Type B pancreatic cell (in vitro differentiated cells): ENCODE results near the gene TUB. TPM values are rescaled to one million over a fixed set of nuclear protein-coding genes. Genes with fewer than 3 reads are reported as not detected.
A peak's percentile ranks its signal among the peaks of the same experiment; 100 is the strongest.

Experiments used
- DNase-seq: peaks from one replicate; pipeline ENCODE4 v3.0.0; 2021; ENCODE audit warnings: mixed read lengths; ENCODE audit not compliant: unreplicated experiment; ENCODE audit errors: extremely low spot score
- H3K27ac Mint-ChIP-seq: 2 replicates; pipeline ENCODE4 v1.8.0; 2021; ENCODE audit warnings: mild to moderate bottlenecking, mixed read lengths
- H3K27me3 Mint-ChIP-seq: 2 replicates; pipeline ENCODE4 v1.8.0; 2021; ENCODE audit warnings: mixed read lengths
- H3K36me3 Mint-ChIP-seq: 2 replicates; pipeline ENCODE4 v1.8.0; 2021; ENCODE audit warnings: mixed read lengths
- H3K4me1 Mint-ChIP-seq: one replicate; pipeline ENCODE4 v1.8.0; 2021; ENCODE audit warnings: mixed read lengths; ENCODE audit not compliant: unreplicated experiment
- H3K4me3 Mint-ChIP-seq: 2 replicates; pipeline ENCODE4 v1.8.0; 2021; ENCODE audit warnings: mild to moderate bottlenecking, mixed read lengths
- H3K9me3 Mint-ChIP-seq: 2 replicates; pipeline ENCODE4 v1.8.0; 2021; ENCODE audit warnings: mixed read lengths
- total RNA-seq: library from RNA; stranded (reverse); gene quantifications from 2 replicates; pipeline ENCODE4 v1.2.1, GENCODE V29; 2021; ENCODE audit warnings: low replicate concordance
- TF ChIP-seq, protein P1 (sequence below): fragments of 200-600 bp; sonication (generic); conservative IDR thresholded peaks from 2 replicates; pipeline ENCODE4 v1.5.0; 2021; ENCODE audit warnings: antibody characterized with exemption, mild to moderate bottlenecking

The TUB gene
- total RNA-seq, 1 donor from 2014 or later: 28.8 TPM

GRCh38 chr11:8062781-8063257 lies 18.2 kb upstream of the TUB start:
- H3K27ac Mint-ChIP-seq: no peak overlapping the region
- peaks cover 3% of the 10 kb centered on the region for H3K27me3 Mint-ChIP-seq
- no peaks in the 10 kb centered on the region for H3K36me3 Mint-ChIP-seq
- no peak overlapping the region for H3K4me3 Mint-ChIP-seq
- TF ChIP-seq, protein P1, sequence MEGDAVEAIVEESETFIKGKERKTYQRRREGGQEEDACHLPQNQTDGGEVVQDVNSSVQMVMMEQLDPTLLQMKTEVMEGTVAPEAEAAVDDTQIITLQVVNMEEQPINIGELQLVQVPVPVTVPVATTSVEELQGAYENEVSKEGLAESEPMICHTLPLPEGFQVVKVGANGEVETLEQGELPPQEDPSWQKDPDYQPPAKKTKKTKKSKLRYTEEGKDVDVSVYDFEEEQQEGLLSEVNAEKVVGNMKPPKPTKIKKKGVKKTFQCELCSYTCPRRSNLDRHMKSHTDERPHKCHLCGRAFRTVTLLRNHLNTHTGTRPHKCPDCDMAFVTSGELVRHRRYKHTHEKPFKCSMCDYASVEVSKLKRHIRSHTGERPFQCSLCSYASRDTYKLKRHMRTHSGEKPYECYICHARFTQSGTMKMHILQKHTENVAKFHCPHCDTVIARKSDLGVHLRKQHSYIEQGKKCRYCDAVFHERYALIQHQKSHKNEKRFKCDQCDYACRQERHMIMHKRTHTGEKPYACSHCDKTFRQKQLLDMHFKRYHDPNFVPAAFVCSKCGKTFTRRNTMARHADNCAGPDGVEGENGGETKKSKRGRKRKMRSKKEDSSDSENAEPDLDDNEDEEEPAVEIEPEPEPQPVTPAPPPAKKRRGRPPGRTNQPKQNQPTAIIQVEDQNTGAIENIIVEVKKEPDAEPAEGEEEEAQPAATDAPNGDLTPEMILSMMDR: no peak
- no peak for DNase-seq
- no peaks in the 10 kb centered on the region for H3K9me3 Mint-ChIP-seq
- H3K4me1 Mint-ChIP-seq: peaks cover 29% of the 10 kb centered on the region

DNA sequence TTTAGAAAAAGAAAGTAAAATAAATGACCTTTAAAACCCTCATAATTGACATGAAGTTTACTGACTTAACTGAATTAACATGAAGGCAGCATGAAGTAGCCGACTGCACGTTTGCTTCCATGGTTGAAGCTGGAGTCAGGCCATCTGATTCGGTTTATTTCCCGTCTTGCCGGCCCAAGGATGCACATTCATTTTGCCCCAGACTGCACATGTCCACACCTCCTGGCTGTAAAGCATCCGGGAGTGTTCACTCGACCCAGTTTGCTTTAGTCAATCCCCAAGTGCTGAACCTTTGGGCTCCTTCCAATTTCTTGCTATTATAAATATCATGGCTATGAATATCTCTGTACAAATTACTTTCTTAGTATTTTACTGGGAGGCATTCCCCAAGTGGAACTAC lies 17.7 kb upstream of the TUB start:
- DNase-seq: no peak
- TF ChIP-seq, protein P1: no peak
- H3K27ac Mint-ChIP-seq: no peak overlapping the region
- H3K36me3 Mint-ChIP-seq: no peaks in the 10 kb centered on the region
- peaks cover 30% of the 10 kb centered on the region for H3K4me1 Mint-ChIP-seq
- H3K4me3 Mint-ChIP-seq: no peak overlapping the region
- peaks cover 5% of the 10 kb centered on the region for H3K27me3 Mint-ChIP-seq
- no peaks in the 10 kb centered on the region for H3K9me3 Mint-ChIP-seq

- H3K4me1 Mint-ChIP-seq: peaks cover 31% of the 10 kb centered on the region
- TF ChIP-seq, protein P1: no peak
- no peak overlapping the region for H3K27ac Mint-ChIP-seq
- H3K36me3 Mint-ChIP-seq: no peaks in the 10 kb centered on the region
- no peaks in the 10 kb centered on the region for H3K9me3 Mint-ChIP-seq
- peaks cover 7% of the 10 kb centered on the region for H3K27me3 Mint-ChIP-seq
- H3K4me3 Mint-ChIP-seq: no peak overlapping the region
- DNase-seq: no peak
These were observed 16.0 kb upstream of the TUB start for GRCh38 chr11:8065031-8065430.

- H3K4me3 Mint-ChIP-seq: no peak overlapping the region
- TF ChIP-seq, protein P1: no peak
- peak overlapping the region; percentile 2 for H3K27ac Mint-ChIP-seq
- H3K4me1 Mint-ChIP-seq: peaks cover 37% of the 10 kb centered on the region
- DNase-seq: peak; percentile 60
- peaks cover 13% of the 10 kb centered on the region for H3K27me3 Mint-ChIP-seq
- H3K36me3 Mint-ChIP-seq: no peaks in the 10 kb centered on the region
- no peaks in the 10 kb centered on the region for H3K9me3 Mint-ChIP-seq
These were observed 14.7 kb upstream of the TUB start for GRCh38 chr11:8066036-8066910.

DNA sequence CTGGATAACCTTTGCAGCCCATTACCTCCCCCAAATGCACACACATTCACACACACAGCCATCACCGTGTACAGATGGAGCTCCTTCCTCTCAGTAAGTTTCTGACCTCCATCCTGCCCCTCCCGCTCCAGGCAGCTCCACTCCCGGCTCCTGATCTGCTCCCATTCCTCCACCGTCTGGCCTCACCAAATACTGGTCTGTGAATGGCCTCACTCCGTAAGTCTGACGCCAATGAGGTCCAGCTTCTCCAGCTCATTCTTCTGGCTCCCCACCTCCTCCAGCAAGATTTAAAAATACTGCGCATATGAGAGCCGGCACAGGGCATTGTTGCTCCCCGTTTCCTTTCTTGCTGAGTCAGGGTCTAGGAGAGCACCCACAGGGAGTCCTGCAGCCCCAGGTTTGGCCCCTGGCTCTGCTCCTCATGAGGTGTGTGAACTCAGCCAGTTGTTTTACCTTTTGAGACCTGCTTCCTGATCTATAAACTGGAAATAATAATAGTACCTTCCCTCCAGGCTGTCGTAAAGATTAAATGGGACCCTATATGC lies 14.0 kb upstream of the TUB start:
- H3K27me3 Mint-ChIP-seq: peaks cover 19% of the 10 kb centered on the region
- TF ChIP-seq, protein P1: no peak
- peak; percentile 58 for DNase-seq
- H3K36me3 Mint-ChIP-seq: no peaks in the 10 kb centered on the region
- H3K4me1 Mint-ChIP-seq: peaks cover 37% of the 10 kb centered on the region
- H3K27ac Mint-ChIP-seq: peak overlapping the region; percentile 2
- H3K4me3 Mint-ChIP-seq: no peak overlapping the region
- H3K9me3 Mint-ChIP-seq: no peaks in the 10 kb centered on the region
